HAP-1 (cell line): ENCODE results near the gene GNS.

Experiments
- DNase-seq, 2 experiments: peaks; one replicate each; pipeline ENCODE4 v3.0.0-alpha.2; 2016 to 2020; ENCODE audit warnings: low spot score in 2 of 2
- H3K27me3 ChIP-seq: fragments of 250-450 bp; sonication (Bioruptor Pico); 2 replicates; pipeline ENCODE4 v1.5.1; 2020; ENCODE audit warnings: low read depth, mild to moderate bottlenecking, moderate library complexity
- H3K36me3 ChIP-seq: fragments of 250-450 bp; sonication (Bioruptor Pico); replicated peaks from 2 replicates; pipeline ENCODE4 v1.5.1; 2020; ENCODE audit warnings: mild to moderate bottlenecking
- H3K4me1 ChIP-seq: fragments of 250-450 bp; sonication (Bioruptor Pico); 2 replicates; pipeline ENCODE4 v1.5.1; 2020; ENCODE audit warnings: mild to moderate bottlenecking
- H3K4me3 ChIP-seq: fragments of 250-450 bp; sonication (Bioruptor Pico); 2 replicates; pipeline ENCODE4 v1.5.1; 2020; ENCODE audit warnings: mild to moderate bottlenecking, moderate library complexity
- H3K9me3 ChIP-seq: fragments of 250-450 bp; sonication (Bioruptor Pico); 2 replicates; pipeline ENCODE4 v1.5.1; 2020; ENCODE audit warnings: mild to moderate bottlenecking, moderate library complexity
- in situ Hi-C: fragments of 300-500 bp; cut with MboI; formaldehyde crosslinking; loops from 3 replicates; pipeline ENCODE4 v1.14.3; 2020; ENCODE audit warnings: low sequenced_read_pairs, inconsistent platforms, mixed read lengths

Gene GNS

DNA sequence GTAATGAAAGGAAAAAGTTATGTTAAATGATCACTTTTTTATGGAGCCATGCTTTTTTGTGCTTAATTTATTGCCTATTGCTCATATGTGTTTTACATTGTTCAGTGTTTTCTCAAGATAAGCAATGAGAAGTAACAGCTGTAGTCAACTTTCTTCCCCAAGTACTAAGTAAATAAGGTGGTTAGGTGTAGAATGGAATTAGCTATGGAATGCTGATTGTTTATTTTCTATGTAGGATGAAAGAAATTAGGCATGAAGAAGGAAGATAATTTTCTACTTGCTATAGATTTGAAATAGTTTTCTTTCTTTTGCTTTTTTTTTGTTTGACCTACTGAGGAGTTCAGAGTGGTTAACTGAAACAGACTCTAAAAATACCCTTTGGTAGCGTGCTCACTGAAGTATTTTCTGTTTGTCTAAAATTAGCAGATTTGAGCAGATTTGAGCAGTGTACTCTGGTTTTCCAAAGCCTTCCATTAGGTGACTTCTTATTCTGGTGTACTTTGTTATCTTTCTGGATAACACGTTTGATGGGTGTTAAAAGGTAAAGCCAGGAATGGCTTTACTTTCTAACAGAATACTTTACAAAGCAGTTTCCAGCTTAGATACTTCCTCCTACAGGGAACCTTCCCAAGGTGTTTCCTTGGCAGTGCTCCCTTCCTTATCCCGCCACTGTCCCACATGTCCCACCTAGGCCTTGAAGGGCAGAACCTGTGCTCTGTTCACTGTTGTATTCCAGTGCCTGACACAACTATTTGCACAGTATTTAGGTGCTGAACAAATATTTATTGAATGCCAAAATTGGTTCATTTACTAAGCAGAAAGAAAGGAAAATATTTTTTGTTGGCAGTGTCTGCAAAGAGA lies 92.9 kb downstream of the GNS start:
- Histone ChIP-seq H3K36me3 (no peaks in the 10 kb centered on the region), H3K4me3 (no peak overlapping the region), H3K9me3 (no peaks in the 10 kb centered on the region), H3K4me1 (peaks cover 46% of the 10 kb centered on the region), H3K27me3 (no peaks in the 10 kb centered on the region)
- DNase-seq = no peak
- in situ Hi-C loops = no loop called here

DNA sequence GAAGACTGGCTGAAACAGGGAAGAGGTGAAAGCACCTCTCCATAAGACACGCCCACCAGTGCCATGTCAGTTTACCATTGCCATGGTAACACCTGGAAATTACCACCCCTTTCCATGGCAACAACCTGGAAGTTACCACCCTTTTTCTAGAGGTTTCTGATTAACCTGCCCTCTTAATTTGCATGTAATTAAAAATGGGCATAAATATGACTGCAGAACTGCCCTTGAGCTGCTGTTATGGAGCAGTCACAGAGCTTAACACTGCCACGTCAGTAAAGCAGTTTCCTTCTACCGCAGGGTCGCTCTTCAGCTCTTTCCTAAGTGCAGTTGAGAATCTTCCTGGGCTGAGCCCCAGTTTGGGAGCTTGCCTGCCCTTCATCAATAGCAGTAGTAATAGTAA lies 93.7 kb downstream of the GNS start:
- Histone ChIP-seq H3K4me1 (peaks cover 38% of the 10 kb centered on the region), H3K36me3 (no peaks in the 10 kb centered on the region), H3K9me3 (no peaks in the 10 kb centered on the region), H3K27me3 (no peaks in the 10 kb centered on the region), H3K4me3 (no peak overlapping the region)
- DNase-seq = no peak
- in situ Hi-C loops = no loop called here
